ENCODE results near the gene GABRR1.
A peak's percentile ranks its signal among the peaks of the same experiment; 100 is the strongest.
"Not testable (repeated sequence)": the region's sequence is repeated elsewhere in the genome, so short reads cannot be mapped to it uniquely, and the experiment has no call there.

GABRR1 gene

DNA sequence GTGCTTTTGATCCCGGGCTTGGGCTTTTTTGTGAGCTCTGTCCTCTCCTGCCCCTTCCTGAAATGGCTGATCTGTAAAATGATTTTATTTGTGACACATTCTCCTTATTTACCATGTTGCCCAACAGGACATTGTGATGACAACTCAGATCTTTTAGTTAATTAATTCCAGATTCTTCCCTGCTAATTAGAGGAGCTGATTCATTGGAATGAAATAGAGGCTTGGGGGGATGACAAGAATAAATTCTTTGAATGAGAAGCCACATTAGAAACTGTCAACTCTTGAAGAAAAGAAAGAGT, 26.1 kb upstream of the GABRR1 start:
- no peak overlapping the region for H3K4me3 ChIP-seq (replicated peaks in 1 of 2; ENCODE audit: low read depth in 2 of 2, low read length in 2 of 2)
- TF ChIP-seq CTCF (IDR thresholded peaks at IDR 0.05; ENCODE audit: low read depth, low read length): no peak
- no peak for DNase-seq (ENCODE audit: low read depth in 2 of 2)

- peak; percentile 50 for TF ChIP-seq CTCF (IDR thresholded peaks at IDR 0.05; ENCODE audit: low read depth, low read length)
- peak; percentile 75 to 77 for DNase-seq (ENCODE audit: low read depth in 2 of 2)
- H3K4me3 ChIP-seq (replicated peaks in 1 of 2; ENCODE audit: low read depth in 2 of 2, low read length in 2 of 2): no peak overlapping the region
These were observed 25.6 kb upstream of the GABRR1 start for GRCh38 chr6:89242574-89243330.

DNA sequence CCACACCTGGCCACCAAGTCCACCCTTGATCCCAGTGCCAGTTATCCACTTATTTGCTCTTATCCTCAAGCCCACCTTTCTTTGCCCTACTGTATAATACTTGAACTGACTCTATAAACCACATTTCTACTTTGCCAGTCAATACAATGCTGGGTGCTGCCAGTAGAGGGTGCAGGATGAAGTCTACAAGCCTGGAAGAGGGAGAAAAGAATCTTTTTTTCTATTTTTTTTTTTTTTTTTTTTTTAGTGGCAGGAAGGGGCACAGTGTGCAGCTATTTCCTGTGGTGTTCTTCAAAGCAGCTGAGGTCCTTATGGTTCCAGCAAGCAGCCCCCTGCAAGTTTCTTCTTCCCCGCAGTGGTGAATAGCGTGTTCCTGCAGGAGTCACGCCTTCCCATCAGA, 22.2 kb upstream of the GABRR1 start:
- H3K4me3 ChIP-seq (replicated peaks in 1 of 2; ENCODE audit: low read depth in 2 of 2, low read length in 2 of 2): no peak overlapping the region
- peak in 1 of 2 donors; percentile 15 for DNase-seq (ENCODE audit: low read depth in 2 of 2)
- peak; percentile 42 for TF ChIP-seq CTCF (IDR thresholded peaks at IDR 0.05; ENCODE audit: low read depth, low read length)

GRCh38 chr6:89237158-89237557, 20.0 kb upstream of the GABRR1 start:
- DNase-seq (ENCODE audit: low read depth in 2 of 2): no peak
- no peak for TF ChIP-seq CTCF (IDR thresholded peaks at IDR 0.05; ENCODE audit: low read depth, low read length)
- H3K4me3 ChIP-seq (replicated peaks in 1 of 2; ENCODE audit: low read depth in 2 of 2, low read length in 2 of 2): no peak overlapping the region

DNA sequence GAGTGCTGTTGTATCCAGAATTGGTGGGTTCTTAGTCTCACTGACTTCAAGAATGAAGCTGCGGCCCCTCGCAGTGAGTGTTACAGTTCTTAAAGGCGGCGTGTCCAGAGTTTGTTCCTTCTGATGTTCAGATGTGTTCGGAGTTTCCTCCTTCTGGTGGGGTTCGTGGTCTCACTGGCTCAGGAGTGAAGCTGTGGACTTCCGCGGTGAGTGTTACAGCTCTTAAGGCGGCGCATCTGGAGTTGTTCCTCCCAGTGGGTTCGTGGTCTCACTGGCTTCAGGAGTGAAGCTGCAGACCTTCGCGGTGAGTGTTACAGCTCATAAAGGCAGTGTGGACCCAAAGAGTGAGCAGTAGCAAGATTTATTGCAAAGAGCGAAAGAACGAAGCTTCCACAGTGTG, 16.4 kb upstream of the GABRR1 start:
- not testable (repeated sequence) for H3K4me3 ChIP-seq (replicated peaks in 1 of 2; ENCODE audit: low read depth in 2 of 2, low read length in 2 of 2)

GRCh38 chr6:89222712-89223039, 5.5 kb upstream of the GABRR1 start:
- DNase-seq (ENCODE audit: low read depth in 2 of 2): no peak
- TF ChIP-seq CTCF (IDR thresholded peaks at IDR 0.05; ENCODE audit: low read depth, low read length): no peak
- no peak overlapping the region for H3K4me3 ChIP-seq (replicated peaks in 1 of 2; ENCODE audit: low read depth in 2 of 2, low read length in 2 of 2)

More for the DNA sequence above, 16.4 kb upstream of the GABRR1 start:
- DNase-seq (ENCODE audit: low read depth in 2 of 2): not testable (repeated sequence)

- no peak for TF ChIP-seq CTCF (IDR thresholded peaks at IDR 0.05; ENCODE audit: low read depth, low read length)
- peak in 1 of 2 donors; percentile 42 for DNase-seq (ENCODE audit: low read depth in 2 of 2)
- no peak overlapping the region for H3K4me3 ChIP-seq (replicated peaks in 1 of 2; ENCODE audit: low read depth in 2 of 2, low read length in 2 of 2)
These were observed 5.0 kb upstream of the GABRR1 start for GRCh38 chr6:89221971-89222711.

All from cardiac fibroblast (primary cell).